Stomach (tissue), 9 donors: ENCODE results near the gene SORCS2. TPM values are rescaled to one million over a fixed set of nuclear protein-coding genes. Genes with fewer than 3 reads are reported as not detected.

Experiments used
- DNase-seq, 2 donors: peaks; one replicate each; pipeline versions ENCODE4 v3.0.0 to v3.0.0-alpha.2; 2013 to 2019
- H3K27ac ChIP-seq, 5 donors: fragments of 200-600 bp in 4 of 5; sonication (generic) in 4 of 5; one replicate each; pipeline ENCODE4 v1.5.1; 2013 to 2019; ENCODE audit warnings: mild to moderate bottlenecking in 1 of 5, moderate library complexity in 1 of 5
- H3K27me3 ChIP-seq, 3 donors: fragments of 200-600 bp; sonication (generic); one replicate each; pipeline ENCODE4 v1.5.1; 2017 to 2019; ENCODE audit warnings: mixed run types in 1 of 3
- H3K36me3 ChIP-seq, 4 donors: fragments of 200-600 bp; sonication (generic); 1 replicate in 3 of 4; 2 replicates in 1 of 4; pipeline ENCODE4 v1.5.1; 2016 to 2019
- H3K4me1 ChIP-seq, 4 donors: fragments of 200-600 bp; sonication (generic); one replicate each; pipeline ENCODE4 v1.5.1; 2016 to 2019
- H3K4me3 ChIP-seq, 4 donors: fragments of 200-600 bp; sonication (generic) in 3 of 4; one replicate each; pipeline ENCODE4 v1.5.1; 2016 to 2019; ENCODE audit warnings: mild to moderate bottlenecking in 1 of 4
- H3K9me3 ChIP-seq, 4 donors: fragments of 200-600 bp; sonication (generic); one replicate each; pipeline ENCODE4 v1.5.1; 2016 to 2019
- CTCF ChIP-seq, 7 experiments: fragments of 450-650 bp in 4 of 7; fragments of 200-600 bp in 3 of 7; sonication (generic) in 3 of 7; IDR thresholded peaks; one replicate each; pipeline ENCODE4 v1.5.1; 2016 to 2019; ENCODE audit warnings: antibody characterized with exemption in 7 of 7, control low read depth in 2 of 7, mild to moderate bottlenecking in 1 of 7
- EP300 ChIP-seq: sonication (generic); formaldehyde crosslinking; IDR thresholded peaks from one replicate; pipeline ENCODE4 v1.6.1; 2017; ENCODE audit warnings: antibody characterized with exemption
- POLR2A ChIP-seq, 4 donors: fragments of 450-650 bp; IDR thresholded peaks; one replicate each; pipeline ENCODE4 v1.6.1; 2016; ENCODE audit warnings: antibody characterized with exemption in 4 of 4, control low read depth in 2 of 4, mild to moderate bottlenecking in 1 of 4, moderate library complexity in 1 of 4
- POLR2AphosphoS5 ChIP-seq, 3 donors: sonication (generic); formaldehyde crosslinking; IDR thresholded peaks; one replicate each; pipeline ENCODE4 v1.6.1; 2016; ENCODE audit warnings: antibody characterized with exemption in 3 of 3
- WGBS, 5 donors: extraction: QIAGEN DNeasy Blood & Tissue Kit in 3 of 5; methylation state at CpG; one replicate each; pipeline versions ENCODE4 v1.1.5 to v1.1.7; 2013 to 2018; 5-methylcytosine and 5-hydroxymethylcytosine counted together
- intact Hi-C: fragments of 100-400 bp; cut with DNase I; formaldehyde crosslinking; loops from one replicate; pipeline ENCODE4 v1.15.1; 2023; ENCODE audit warnings: low total_unique reads
- polyA plus RNA-seq, 3 donors: library from polyadenylated mRNA; stranded (reverse); fragments of 200-250 nt; gene quantifications; one replicate each; pipeline ENCODE4 v1.2.3, GENCODE V29; 2013
- total RNA-seq, 5 donors: library from RNA; depleted of rRNA; stranded (reverse); fragments of >200 nt; gene quantifications; one replicate each; pipeline versions ENCODE4 v1.1.0 to v1.2.3, GENCODE V29; 2014 to 2016
- donor health status: healthy with polysubstance abuse.
- donor health status: Bipolar disorder and iron deficiency.
- donor health status: healthy.

SORCS2 gene
- total and polyA plus RNA-seq, 8 donors = under 0.01 to 13.0 (median 0.50) TPM; not detected in 1

DNA sequence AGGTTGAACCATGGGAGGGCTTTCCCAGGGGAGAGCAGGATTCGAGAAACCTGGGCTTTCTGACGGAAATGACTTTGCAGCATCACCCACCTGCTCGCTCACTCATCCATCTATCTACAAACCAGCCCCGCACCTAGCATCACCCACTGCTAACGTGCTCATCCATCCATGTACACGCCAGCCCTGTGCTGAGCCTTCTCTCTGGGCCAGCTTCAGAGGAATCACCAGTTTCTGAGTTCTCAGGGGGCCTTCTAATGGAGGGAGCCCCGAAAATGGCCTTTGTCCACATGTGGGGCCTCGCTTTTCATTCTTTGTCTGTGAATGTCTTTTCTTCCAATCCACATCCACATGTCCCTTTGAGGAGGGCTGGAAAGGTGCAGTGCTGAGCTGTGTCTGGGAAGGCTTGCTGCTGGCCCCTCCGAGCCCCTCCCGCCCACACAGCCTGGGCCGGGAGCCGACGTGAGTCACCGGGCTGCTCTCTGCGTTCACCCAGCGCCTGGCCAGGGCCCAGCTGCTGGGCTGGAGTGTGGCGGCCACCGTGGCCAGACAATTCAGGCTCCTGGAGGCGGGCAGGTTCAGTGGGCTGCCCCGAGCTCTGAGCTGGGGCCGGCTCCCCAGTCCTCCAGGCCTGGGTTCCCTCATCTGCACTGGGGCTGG is 14.7 kb downstream of the SORCS2 start:
- TF ChIP-seq POLR2AphosphoS5 (IDR thresholded peaks at IDR 0.05) (peak in 1 of 3 donors; percentile 30), EP300 (no peak)
- peak; percentile 64 to 91 for DNase-seq
- Histone ChIP-seq H3K4me3 (no peak overlapping the region), H3K27me3 (peaks cover 0 to 26% (median 0%) of the 10 kb centered on the region in 3 donors), H3K4me1 (peaks cover 7 to 38% (median 20%) of the 10 kb centered on the region in 4 donors), H3K9me3 (no peaks in the 10 kb centered on the region), H3K36me3 (no peaks in the 10 kb centered on the region), H3K27ac (peak overlapping the region; percentile 7 to 83 (median 68))
- intact Hi-C loops = no loop called here
- WGBS, 5 donors = 22 to 37% (median 30%) methylated on average over 18 to 21 of the region's 21 CpGs

GRCh38 chr4:7207628-7208231 is 15.4 kb downstream of the SORCS2 start:
- 66 to 81% (median 78%) methylated on average over 11 of the region's 11 CpGs for WGBS, 5 donors
- peaks cover 7 to 38% (median 20%) of the 10 kb centered on the region in 4 donors for H3K4me1 ChIP-seq
- H3K36me3 ChIP-seq = no peaks in the 10 kb centered on the region
- H3K9me3 ChIP-seq = no peaks in the 10 kb centered on the region
- intact Hi-C loops = no loop called here
- no peak overlapping the region for H3K4me3 ChIP-seq
- H3K27me3 ChIP-seq = peaks cover 0 to 26% (median 0%) of the 10 kb centered on the region in 3 donors
- TF ChIP-seq POLR2AphosphoS5 (IDR thresholded peaks at IDR 0.05) (no peak), CTCF (IDR thresholded peaks at IDR 0.05) (no peak), EP300 (no peak), POLR2A (IDR thresholded peaks at IDR 0.05) (no peak)
- no peak for DNase-seq
- H3K27ac ChIP-seq = peak overlapping the region in 4 of 5 donors; percentile 53 to 83 (median 75)

DNA sequence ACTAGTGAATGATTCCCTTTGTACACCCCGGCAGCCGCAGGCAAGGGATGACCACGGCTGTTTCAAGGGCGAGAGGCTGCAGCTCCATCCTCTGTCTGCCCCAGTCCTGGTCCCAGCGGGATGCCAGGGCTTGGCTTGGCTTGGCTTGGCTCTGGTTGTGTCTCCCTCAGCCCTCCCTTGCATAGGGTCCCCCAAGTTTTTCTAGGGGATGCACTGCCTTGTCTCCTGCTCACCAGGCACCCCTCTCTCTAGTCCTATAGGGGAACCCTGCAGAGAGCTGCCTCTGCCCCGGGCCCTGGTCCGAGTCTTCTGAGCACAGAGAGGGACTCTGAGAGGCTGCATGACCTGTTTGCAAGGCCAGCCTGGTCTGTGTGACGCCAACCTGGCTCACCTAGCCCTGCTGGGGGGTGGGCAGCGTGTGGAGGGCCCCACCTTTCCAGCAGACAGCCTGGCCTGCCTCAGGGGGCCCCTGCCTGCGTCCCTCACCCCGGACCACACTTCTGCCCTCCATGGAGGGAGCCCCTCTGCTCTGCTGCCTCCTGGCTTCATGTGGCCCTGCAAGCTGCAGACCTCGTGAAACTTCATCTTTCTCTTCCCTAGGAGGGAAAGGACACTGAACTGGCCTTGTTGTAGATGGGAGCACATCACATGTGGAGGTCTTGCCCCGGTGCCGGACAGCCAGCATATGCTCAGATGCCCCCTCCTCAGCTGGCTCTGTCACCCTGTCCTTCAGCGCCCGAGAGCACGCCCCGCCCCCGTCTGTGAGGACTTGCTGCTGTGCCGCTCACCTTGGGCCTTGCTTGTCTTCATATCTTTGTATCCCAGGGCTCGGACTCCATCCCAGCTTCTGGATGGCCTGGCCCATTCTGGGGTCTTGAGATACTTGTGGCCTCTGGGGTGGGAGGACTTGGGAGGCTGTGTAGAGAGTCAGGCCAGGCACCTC is 16.4 kb downstream of the SORCS2 start:
- TF ChIP-seq POLR2AphosphoS5 (IDR thresholded peaks at IDR 0.05) (no peak), POLR2A (IDR thresholded peaks at IDR 0.05) (no peak), EP300 (no peak), CTCF (IDR thresholded peaks at IDR 0.05) (no peak)
- Histone ChIP-seq H3K4me3 (no peak overlapping the region), H3K36me3 (no peaks in the 10 kb centered on the region), H3K9me3 (peaks cover 0 to 5% (median under 1%) of the 10 kb centered on the region in 4 donors), H3K4me1 (peaks cover 7 to 38% (median 20%) of the 10 kb centered on the region in 4 donors), H3K27ac (peak overlapping the region in 2 of 5 donors; percentile 82 to 83), H3K27me3 (peaks cover 0 to 30% (median 0%) of the 10 kb centered on the region in 3 donors)
- intact Hi-C loops = no loop called here
- 79 to 88% (median 88%) methylated on average over 17 to 21 of the region's 21 CpGs for WGBS, 5 donors
- no peak for DNase-seq

DNA sequence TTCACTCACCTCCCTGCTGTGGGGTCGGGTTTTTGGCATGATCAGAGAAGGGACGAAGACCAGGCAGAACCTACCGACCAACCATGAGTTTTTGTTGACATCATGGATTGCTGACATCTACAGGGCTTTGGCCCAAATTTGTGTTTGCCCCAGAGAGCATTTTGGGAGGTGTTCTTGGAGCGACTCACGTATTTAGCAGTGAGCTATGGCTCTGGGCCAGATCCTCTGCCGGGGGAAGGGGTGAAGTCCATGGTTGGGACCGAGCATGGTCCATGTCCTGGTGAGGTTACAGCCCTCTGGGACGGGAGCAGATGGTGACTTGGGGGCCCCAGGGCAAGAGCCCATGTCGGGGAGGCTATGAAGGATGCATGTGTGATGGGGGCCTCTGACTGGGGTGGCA is 17.4 kb downstream of the SORCS2 start:
- Histone ChIP-seq H3K9me3 (peaks cover 3 to 14% (median 8%) of the 10 kb centered on the region in 4 donors), H3K27me3 (peaks cover 0 to 35% (median 0%) of the 10 kb centered on the region in 3 donors), H3K36me3 (no peaks in the 10 kb centered on the region), H3K27ac (no peak overlapping the region), H3K4me3 (no peak overlapping the region), H3K4me1 (peaks cover 7 to 38% (median 20%) of the 10 kb centered on the region in 4 donors)
- WGBS, 5 donors = 63 to 72% (median 65%) methylated on average over 9 of the region's 9 CpGs
- TF ChIP-seq POLR2A (IDR thresholded peaks at IDR 0.05) (no peak), CTCF (IDR thresholded peaks at IDR 0.05) (no peak), EP300 (no peak), POLR2AphosphoS5 (IDR thresholded peaks at IDR 0.05) (no peak)
- DNase-seq = no peak
- intact Hi-C loops = no loop called here
